ENCODE results near the gene TRMT44.

The TRMT44 gene, protein sequence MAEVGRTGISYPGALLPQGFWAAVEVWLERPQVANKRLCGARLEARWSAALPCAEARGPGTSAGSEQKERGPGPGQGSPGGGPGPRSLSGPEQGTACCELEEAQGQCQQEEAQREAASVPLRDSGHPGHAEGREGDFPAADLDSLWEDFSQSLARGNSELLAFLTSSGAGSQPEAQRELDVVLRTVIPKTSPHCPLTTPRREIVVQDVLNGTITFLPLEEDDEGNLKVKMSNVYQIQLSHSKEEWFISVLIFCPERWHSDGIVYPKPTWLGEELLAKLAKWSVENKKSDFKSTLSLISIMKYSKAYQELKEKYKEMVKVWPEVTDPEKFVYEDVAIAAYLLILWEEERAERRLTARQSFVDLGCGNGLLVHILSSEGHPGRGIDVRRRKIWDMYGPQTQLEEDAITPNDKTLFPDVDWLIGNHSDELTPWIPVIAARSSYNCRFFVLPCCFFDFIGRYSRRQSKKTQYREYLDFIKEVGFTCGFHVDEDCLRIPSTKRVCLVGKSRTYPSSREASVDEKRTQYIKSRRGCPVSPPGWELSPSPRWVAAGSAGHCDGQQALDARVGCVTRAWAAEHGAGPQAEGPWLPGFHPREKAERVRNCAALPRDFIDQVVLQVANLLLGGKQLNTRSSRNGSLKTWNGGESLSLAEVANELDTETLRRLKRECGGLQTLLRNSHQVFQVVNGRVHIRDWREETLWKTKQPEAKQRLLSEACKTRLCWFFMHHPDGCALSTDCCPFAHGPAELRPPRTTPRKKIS

DNA sequence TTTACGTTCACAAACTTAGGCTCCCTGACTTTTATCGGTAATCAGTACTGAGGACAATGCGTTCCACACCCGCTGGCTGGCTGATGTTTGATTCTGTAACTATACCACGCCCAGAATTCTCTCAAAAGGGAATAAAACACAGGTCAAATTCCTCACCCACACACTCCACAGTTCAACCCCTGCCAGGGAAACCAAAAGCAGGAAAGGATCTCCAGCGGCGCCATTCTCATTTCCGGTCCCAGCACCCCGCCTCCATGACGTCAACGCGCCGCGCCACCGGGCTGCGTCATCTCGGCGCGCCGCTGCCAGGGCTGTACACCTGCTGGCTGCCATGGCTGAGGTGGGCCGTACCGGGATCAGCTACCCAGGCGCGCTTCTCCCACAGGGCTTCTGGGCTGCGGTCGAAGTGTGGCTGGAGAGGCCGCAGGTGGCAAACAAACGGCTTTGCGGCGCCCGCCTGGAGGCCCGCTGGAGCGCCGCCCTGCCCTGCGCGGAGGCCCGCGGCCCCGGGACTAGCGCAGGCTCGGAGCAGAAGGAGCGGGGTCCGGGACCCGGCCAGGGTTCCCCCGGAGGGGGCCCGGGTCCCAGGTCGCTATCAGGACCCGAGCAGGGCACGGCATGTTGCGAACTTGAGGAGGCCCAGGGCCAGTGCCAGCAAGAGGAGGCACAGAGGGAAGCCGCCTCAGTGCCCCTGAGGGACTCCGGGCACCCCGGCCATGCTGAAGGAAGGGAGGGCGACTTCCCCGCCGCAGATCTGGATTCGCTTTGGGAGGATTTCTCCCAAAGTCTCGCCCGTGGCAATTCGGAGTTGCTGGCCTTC, at the start of gene TRMT44, which contains the start of gene ACOX3:
Gene TRMT44, plus strand, starts transcription at position 286 of the 820 bp plus-strand sequence. Its CDS starts 46 bp downstream, at position 332.
Gene ACOX3, minus strand, starts transcription at position 232 of the 820 bp plus-strand sequence. CDS start 24,202 bp downstream, outside the sequence.
- DNase-seq (ENCODE audit: low spot score), result peak; percentile 96

DNA sequence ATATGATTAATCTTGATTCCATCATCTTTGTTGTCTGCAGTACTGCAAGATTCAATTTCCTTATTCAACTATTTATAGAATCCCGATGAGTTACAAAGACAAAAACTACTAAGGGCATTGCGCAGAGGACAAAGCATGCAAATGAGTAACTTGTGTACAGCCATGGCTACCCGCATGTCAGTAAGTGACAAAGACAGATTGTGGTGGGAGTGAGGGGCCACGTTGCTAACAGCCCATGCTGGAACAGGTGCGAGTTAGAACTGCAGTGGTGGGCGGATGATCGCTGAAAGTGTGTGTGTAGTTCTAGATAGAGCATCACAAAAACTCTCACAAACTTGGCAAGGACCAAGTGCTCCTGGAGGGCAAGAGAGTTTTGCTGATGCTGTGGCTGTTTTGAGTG, 49.5 kb upstream of the TRMT44 start:
- no peak for DNase-seq (ENCODE audit: low spot score)

DNA sequence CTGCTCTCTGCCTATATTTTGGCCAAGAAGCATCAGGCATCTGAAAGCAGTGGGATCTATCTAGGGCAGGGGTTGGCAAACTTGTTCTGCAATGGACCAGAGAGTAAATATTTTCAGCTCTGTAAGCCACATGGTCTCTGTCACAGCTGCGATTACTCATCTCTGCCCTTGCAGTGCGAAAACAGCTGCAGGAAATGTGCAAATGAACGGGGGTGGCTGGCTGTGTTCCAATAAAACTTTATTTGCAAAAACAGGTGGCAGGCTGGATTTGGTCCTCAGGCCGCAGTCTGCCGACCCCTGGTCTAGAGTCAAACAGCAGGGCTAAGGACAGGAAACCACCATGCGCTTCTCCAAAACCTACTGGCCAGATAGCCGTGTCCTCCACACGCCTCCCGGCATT, 48.6 kb upstream of the TRMT44 start:
- DNase-seq (ENCODE audit: low spot score), result no peak

DNA sequence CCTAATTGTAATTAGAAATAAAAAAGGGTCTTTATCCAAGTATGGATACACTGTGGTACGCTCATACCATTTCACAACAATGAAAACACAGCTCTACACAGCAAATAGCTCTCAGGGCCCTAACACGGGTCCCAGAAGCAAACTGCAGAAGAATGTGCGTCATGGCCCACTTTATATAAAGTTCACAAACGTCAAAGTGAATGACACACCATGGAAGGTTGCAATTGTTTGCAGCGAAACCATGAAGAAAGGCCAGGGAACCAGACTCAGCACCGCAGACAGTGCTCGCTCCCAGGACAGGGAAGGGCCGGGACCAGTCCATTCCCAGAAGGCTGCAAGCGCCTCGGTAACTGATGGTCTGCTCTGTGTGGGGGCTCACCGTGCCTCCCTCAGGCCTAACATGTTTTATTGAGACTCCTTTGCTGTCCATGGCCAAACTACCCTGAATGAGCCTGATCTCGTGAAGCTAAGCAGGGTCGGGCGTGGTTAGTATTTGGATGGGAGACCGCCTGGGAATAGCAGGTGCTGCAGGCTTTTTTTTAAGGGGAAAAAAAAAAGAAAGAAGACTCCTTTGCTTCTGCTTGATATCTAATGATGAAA, 47.9 kb upstream of the TRMT44 start:
- DNase-seq (ENCODE audit: low spot score), result no peak

DNA sequence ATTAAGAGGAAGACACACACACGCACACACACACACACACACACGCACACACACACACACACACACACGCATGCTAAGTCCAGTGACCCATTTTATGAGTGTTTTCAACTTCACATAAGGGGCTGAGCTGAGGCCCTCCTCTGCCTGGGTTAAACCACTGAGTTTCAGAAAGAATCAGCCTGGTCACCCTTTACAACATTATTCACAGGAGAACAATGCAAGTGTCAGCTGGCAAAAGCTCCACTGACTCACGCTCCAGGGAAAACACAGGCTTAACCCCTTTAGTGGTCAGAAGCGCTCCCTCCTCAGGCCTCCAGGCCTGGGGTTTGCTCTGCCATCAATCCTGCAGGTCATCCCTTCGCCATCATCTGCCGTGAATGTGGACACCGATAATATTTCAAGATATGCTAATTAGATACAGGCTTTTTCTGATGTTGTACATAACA, 47.0 kb upstream of the TRMT44 start:
- peak; percentile 66 for DNase-seq (ENCODE audit: low spot score)

DNA sequence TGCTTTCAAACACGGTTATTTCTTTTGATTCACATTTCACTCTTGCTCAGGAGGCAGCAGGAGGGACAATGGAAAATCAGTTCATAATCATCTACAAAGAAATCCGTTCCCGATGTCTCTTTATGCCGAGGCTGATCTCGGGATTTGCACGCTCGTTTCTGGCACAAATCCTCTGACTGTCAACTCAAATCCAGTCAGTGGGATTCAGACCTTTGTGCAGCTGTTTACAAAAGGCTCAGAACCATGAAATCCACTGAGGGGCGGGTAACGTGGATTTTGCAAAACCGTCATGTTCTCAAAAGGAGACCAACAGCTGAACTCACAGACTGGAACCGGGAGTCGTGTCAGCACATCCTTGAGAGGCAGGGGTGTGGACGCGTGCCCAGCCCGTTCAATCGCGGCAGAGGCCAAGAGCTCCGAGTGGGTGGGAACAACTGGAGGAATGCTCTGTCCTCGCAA, 46.5 kb upstream of the TRMT44 start:
- peak; percentile 63 for DNase-seq (ENCODE audit: low spot score)

DNA sequence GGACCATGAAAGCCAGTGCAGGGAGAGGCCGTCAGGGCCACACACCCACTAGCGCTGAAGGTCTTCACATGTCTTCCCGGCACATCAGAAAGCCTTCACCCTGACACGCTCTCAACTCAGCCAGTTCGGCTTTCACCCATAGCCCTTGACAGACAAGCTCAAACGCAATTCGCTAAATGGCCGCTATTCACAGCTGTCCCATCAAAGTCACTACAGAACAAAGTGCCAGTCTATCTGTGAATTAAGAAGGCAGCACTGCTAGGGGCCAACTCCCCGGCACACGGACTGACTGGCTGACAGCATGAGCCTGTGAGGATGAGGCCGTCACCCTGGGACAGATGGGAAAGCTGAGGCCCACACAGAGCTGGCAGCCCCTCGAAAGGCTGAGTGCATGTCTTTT, 45.8 kb upstream of the TRMT44 start:
- no peak for DNase-seq (ENCODE audit: low spot score)

DNA sequence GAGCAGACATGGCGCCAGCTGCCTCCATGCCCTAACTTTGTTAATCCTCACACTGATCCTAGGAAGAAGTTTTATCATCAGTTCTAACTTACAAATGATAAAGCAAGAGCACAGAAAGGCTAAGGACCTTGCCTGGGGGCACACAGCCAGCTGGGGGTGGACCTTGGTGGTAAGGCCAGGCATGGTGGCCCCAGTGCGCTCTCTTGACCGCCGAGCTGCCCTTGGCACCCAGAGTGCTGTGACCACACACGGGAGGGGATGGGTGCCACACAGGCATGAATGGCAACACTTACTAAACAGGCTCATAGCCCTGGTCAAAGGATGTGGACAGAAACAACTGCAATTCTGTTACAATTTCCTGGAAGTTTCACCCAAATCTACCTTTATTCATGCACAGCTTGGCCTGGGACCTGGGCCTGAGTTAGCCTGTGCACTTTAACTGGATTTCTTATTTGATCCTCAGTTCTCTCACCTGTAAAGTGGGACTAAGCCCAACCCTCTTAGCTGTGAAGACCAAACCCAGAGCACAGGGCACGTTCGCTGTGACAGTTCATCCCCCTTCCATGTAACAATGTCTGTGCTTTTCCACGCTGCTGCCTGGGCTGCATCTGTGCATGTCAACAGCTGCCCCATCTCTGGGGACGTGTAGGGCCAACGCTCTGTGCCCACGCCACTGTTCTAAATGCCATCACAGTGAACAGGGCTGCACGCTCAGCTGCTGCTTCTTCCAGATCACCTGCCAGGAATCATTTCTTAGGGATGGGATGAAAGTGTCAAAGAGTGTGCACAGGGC, 44.9 kb upstream of the TRMT44 start:
- DNase-seq (ENCODE audit: low spot score), result no peak

DNA sequence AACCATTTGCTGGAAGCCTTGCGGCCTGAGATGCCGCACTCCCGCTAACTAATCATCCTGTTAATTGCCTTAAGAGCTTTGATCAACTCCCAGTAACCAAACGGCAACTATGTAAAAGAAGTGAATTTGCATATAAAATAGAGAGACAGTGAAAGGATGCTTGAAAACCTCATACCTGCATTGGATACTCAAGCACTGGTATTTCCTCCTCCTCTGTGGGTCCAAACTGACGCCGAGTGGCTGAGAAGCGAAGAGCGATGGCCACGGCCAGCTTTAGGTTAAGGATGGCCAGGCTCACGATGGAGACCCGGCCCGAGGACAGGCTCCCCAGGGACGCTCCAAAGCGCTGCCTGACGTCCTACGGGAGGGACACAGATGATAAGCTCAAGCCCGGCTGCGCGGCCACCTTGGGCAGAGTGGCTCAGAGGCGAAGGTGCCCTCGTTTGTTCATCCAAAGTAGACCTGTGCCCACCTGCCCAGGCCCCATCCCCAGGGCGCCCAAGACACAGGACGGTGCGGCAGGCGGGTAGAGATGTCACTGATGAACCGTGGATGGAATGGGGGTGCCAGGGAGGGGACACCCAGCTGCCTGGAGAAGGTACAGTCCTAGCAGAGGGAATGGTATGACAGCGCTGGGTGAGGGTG, 43.7 kb upstream of the TRMT44 start:
- DNase-seq (ENCODE audit: low spot score), result no peak

DNA sequence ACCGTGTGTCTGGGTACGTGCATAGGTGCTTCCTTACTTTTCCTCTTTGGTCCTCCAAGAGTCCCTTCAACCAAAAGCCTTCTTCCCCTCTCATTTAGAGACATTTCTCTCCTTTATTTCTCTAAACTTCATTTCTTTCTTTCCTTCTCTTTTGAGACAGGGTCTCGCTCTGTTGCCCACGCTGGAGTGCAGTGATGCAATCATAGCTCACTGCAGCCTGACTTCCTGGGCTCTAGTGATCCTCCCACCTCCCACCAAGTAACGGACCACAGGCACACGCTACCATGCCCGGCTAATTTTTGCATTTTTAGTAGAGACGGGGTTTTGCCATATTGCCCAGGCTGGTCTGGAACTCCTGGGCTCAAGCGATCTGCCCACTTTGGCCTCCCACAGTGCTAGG, 42.2 kb upstream of the TRMT44 start:
- DNase-seq (ENCODE audit: low spot score), result no peak

DNA sequence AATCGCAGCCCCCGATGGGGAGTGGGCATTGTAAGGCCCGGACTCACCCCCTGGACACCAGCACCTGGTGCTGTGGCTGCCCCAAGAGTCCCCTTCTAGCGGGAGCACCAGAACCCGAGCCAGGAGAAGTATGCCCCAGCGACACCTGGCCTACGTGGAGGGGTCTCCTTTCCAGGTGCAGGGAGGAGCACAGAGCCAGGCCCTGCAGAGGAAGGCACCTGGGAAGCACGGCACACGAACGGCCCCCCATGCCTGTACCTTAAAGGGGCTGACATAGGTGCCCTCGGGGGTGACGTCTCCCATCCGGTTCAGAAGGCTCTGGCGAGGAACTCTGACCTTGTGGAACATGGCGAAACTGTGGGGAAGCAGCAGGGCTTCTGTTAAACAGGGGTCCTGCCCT, 41.3 kb upstream of the TRMT44 start:
- no peak for DNase-seq (ENCODE audit: low spot score)

DNA sequence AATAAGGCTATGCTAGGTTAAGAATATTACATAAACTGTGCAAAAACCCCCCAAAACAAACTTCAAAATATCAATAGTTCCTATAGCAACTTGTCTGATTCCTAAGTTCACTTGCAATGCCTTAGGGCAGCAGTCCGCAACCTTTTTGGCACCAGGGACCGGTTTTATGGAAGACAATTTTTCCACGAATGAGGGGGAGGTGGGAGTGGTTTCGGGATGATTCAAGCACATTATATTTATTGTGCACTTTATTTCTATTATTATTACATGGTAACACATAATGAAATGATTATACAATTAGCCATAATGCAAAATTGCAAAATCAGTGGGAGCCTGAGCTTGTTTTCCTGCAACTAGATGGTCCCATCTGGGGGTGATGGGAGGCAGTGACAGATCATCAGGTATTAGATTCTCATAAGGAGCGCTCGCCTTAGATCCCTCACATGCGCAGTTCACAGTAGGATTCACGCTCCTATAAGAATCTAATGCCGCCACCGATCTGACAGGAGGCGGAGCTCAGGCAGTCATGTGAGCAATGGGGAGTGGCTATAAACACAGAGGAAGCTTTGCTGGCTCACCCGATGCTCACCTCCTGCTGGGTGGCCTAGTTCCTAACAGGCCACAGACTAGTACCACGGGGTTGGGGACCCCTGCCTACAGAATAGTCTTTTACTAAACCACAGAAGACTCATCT, 39.8 kb upstream of the TRMT44 start:
- DNase-seq (ENCODE audit: low spot score), result no peak

DNA sequence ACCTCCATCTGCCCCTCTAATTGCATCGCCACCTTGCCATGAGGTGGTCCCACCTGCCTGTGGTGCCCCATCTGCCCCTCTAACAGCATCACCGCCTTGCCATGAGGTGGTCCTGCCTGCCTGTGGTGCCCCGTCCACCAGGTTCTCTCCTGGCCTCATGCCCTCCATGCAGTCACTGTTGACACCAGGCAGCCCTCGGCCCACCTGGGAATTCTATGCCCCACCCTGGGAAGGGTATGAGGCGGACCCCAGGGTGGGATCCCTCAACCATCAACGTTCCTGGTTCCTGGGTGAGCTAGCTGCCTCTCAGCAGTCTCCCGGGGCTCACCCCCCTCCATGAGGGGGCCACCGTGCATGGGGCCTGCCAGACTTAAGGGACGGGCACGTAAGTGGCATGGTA, 38.9 kb upstream of the TRMT44 start:
- DNase-seq (ENCODE audit: low spot score), result no peak

DNA sequence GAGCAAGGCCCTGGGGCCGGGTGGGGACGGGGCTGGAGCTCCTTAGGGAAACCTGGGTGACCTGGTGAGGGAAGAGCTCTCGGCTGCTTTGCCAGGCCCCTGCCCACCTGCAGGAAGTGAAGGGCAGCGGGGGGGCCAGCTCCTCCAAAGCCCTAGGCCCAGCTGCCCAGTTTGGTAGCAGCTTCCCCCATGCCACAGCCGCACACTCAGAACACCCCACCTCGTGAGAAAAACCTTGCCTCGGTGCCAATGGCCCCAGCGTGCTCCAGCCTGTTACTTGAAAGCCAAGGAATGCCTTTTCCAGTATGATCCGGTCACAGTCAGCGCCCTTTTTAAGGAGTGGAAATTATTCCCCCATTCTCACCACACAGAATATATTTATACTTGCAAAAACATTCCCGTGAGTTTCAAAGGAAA, 38.4 kb upstream of the TRMT44 start:
- no peak for DNase-seq (ENCODE audit: low spot score)

DNA sequence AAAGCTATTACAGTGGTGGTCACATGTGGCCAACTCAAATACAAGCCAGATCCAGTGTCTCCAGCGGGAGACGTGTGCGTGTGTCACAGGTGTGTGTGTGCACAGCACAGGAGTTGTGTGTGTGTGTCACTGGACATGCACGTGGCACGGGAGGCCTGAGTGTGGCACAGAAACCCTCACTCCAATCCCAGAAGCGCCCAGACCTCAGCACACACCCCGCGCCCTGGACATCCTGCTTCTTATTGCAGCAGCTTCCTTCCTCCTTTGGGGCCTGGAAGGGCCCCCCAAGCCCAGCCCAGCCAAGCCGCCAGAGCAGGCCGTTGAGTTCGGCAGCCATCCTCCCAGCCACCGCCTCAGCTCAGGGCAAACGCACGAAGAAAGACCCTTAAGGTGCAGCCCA, 37.9 kb upstream of the TRMT44 start:
- DNase-seq (ENCODE audit: low spot score), result no peak

DNA sequence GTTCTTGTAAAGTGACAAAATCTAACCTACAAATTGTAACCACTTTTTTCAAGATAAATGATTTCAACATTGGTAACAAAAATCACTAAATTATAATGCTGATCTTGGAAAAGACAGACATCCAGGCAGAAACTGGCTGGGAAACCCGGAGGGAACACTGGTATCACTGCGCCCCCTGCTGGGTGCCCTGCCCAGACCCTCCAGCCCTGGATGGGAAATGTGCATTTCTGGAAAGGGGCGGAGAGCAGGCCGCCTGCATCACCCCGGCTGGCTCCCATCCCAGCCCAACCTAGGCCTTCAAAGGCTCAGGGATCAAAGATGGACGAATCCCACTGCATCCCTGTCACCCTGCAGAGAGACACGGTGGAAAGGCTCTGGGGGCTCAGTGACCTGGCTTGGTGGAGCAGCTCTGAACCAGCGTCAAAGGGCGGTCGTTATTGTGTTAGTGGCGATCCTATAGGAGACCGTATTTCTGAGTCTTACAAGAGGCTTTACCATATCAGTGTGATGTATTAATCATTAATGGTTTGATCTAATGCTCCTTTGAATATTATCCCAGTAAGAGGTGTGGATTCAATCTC, 37.3 kb upstream of the TRMT44 start:
- peak; percentile 87 for DNase-seq (ENCODE audit: low spot score)

DNA sequence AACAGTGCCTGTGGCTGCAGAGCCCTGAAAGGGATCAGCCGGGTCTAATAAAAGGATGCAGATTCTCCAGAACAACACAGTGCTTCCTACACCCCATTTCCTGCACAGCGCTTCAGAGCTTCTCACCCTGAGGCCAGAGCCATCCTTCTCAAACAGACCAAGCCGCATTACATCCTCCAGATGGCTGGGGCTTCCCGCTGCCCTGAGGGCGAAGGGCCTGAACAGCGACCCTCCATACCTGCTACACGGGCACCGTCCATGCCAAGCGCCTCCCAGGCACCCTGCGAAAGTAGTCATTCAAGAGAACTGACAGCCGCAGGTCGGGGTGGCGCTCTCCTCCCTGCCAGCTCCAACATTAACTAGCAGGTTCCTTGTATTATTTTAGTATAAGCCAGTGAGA, 36.6 kb upstream of the TRMT44 start:
- no peak for DNase-seq (ENCODE audit: low spot score)

DNA sequence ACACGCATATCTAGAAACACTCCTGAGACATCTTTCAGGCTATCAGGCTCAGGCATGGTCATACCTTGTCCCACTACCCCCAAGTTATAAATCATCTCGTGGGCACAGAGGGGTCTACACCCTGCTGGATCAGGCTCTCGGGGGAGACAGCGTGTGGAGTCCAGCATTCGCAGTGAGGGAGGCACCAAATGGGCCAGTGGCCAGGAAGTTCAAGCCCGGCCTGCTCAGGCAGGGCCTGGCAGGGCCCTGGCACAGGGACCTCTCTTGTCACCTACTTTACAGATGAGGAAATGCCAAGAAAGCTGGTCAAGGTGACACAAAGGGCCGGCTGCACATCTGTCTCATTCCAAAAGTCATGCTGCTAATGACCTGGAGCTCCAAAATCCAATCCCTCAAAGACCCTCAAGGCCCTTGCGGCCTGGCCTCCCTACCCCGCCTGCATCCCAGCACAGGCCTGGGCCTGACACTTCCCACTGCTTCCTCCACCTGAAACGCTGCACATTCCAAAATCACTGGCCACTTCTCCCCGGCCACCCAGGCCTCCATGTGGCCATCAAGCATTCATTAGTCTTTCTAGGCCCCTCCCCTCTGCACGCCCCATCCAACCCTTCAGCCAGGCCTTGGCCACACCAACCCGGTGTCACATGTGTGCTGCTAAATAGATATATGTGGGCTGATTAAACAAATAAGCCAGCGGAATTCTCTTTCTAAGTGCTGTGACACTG, 35.6 kb upstream of the TRMT44 start:
- no peak for DNase-seq (ENCODE audit: low spot score)

DNA sequence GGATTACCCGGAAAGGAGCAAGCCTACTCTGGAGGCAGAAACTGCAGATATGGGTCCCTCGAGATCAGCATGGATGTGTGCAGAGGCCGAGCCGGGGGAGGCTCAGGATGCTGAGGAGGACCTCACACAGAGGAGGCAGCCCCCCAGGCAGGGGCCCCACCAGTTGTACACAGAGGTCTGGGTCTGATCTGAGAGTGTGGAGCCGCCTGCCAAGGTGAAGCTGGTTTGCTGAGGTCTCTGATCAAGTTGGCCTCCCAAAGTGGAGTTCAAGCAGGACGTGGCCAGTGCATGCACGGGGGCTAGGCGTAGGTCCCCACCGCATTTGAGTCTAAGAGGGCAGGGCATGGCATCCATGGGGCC, 35.1 kb upstream of the TRMT44 start:
- DNase-seq (ENCODE audit: low spot score), result no peak

Data from ecto neural progenitor cell (in vitro differentiated cells).